GM13976 (cell line): ENCODE measurements around the gene CCM2L.
A peak's percentile ranks its signal among the peaks of the same experiment; 100 is the strongest.

Experiments used
- DNase-seq: peaks from one replicate; pipeline ENCODE4 v3.0.0; 2012; ENCODE audit warnings: low spot score
- in situ Hi-C: fragments of 300-500 bp; cut with MboI; formaldehyde crosslinking; loops from one replicate; pipeline ENCODE4 v1.12.0; 2022; ENCODE audit warnings: low sequenced_read_pairs, mixed read lengths, inconsistent platforms; ENCODE audit not compliant: unreplicated experiment
- TF ChIP-seq, protein P1 (sequence below): IDR thresholded peaks from 2 replicates; pipeline ENCODE4 v1.5.1; 2012; ENCODE audit warnings: borderline replicate concordance, mild to moderate bottlenecking; ENCODE audit not compliant: insufficient read depth; ENCODE audit errors: extremely low read depth, missing control alignments, control extremely low read depth

The CCM2L gene

DNA sequence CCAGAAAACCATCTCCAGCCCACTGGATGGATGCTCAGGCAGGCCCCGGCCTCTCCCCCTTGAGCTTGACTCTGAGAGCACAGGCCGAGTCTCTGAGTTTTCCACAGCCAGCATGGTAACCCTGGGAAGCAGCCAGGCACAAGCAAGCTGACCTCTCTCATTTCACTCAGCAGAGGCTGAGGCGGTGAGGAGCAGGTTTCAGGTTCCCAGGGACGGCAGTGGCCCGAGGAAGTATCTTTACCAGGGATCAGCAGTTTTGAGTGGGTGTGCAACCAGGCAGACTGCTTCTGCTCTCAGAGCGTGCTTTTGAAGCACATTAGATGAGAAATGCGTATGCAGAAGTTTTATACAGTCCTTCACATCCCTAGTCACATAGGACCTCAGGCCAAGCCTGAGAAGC is 54.4 kb downstream of the CCM2L start:
- in situ Hi-C loops: no loop called here
- TF ChIP-seq, protein P1, sequence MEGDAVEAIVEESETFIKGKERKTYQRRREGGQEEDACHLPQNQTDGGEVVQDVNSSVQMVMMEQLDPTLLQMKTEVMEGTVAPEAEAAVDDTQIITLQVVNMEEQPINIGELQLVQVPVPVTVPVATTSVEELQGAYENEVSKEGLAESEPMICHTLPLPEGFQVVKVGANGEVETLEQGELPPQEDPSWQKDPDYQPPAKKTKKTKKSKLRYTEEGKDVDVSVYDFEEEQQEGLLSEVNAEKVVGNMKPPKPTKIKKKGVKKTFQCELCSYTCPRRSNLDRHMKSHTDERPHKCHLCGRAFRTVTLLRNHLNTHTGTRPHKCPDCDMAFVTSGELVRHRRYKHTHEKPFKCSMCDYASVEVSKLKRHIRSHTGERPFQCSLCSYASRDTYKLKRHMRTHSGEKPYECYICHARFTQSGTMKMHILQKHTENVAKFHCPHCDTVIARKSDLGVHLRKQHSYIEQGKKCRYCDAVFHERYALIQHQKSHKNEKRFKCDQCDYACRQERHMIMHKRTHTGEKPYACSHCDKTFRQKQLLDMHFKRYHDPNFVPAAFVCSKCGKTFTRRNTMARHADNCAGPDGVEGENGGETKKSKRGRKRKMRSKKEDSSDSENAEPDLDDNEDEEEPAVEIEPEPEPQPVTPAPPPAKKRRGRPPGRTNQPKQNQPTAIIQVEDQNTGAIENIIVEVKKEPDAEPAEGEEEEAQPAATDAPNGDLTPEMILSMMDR: no peak
- peak; percentile 58 for DNase-seq

DNA sequence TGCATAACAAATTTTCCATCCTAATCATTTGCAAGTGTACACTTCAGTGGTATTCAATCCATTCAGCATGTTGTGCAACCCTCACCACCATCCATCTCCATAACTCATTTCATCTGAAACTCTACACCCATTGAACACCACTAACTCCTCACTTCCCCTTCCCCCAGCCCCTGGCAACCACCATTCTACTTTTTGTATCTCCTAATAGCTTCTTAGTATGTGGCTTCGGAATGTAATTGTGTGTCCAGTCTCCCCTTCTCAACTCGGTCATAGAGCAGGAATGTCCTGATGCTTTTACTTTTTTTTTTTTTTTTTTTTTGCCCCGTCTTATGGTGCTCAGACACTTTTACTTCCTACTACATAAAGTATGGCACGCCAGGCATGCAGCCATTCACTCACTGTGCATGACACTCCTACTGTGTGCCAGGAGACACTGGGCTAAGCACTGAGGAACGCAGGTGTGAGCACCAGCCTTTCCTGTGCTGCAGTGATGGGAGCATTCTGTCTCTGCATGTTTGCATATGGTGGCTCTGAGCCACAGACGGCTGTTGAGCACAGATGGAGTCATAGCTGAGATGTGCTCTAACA is 57.1 kb downstream of the CCM2L start:
- TF ChIP-seq, protein P1: no peak
- DNase-seq: no peak
- in situ Hi-C loops: no loop called here

DNA sequence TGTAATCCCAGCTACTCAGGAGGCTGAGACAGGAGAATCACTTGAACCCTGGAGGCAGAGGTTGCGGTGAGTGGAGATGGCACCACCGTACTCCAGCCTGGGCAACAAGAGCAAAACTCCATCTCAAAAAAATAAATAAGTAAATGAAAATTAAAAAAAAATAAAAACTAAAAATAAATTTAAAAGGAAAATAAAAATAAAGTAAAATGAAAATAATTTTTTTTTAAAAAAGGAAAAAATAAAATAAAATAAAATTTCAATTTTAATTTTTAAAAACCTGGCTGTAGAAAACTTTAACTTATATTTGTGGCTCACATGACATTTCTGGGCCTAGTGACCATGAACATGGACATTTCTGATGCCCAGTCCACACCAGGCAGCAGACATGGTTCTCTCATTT is 57.9 kb downstream of the CCM2L start:
- TF ChIP-seq, protein P1: no peak
- in situ Hi-C loops: no loop called here
- no peak for DNase-seq

DNA sequence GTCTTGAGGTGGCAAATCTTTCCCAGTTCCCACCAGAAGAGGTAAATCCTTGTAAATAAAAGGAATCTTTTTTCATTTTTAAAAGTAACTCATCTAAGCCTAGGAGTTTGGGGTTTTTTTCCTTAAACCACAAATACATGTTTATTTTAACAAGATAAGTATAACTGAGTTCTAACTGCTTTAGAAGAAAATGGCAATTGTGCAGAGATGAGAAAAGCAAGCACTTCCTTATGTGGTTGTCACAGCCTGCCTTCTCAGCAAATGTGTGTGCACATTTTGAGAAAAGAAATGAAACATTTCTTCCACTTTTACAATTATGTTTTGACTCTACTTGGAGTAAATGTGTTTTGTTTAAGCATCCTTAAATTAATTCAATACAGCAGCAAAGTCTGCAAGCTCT is 59.5 kb downstream of the CCM2L start:
- in situ Hi-C loops: no loop called here
- TF ChIP-seq, protein P1: no peak
- no peak for DNase-seq

DNA sequence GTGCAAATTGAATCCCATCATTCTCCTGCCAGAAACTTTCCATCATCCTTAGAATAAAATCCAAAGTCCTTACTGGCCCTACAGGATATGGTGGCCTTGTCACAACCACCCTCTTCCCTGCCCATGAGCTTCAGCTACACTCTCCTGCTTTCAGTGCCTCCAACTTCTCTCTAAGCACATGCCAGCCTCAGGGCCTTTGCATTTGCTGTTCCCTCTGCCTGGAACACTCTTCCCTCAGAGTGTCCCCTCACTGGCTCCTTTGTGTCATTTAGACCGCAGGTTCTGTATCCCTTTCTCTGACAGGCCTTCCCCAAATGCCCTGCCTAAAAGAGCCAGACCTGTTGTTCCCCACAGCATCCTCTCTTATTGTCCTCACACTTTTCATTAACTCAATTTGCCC is 60.0 kb downstream of the CCM2L start:
- TF ChIP-seq, protein P1: no peak
- no peak for DNase-seq
- in situ Hi-C loops: no loop called here

DNA sequence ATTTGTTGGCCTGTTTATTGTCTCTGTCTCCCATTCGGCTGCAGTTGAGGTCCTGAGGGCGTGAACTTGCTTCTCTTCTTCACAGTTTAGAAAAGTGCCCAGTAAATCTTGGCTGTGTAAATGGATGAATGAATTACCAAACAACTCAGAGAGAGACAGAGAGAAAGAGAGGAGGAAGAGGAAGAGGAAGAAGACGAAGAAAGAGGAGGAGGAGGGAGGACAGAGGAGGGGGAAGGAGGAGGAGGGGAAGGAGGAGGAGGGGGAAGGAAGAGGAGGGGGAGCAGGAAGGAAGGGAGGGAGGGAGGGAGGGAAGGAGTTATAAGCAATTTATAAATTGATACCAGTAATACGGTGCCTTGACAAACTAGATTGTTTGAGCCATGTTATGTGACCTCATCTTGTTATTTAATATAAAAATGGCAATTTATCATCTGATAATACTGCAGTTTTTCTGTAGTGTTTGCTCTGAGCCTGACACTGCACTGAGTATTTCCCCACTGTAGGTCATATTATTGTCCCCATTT is 60.5 kb downstream of the CCM2L start:
- no peak for DNase-seq
- TF ChIP-seq, protein P1: no peak
- in situ Hi-C loops: no loop called here
